Heart left ventricle (tissue), 13 donors: ENCODE data around the gene PABPC1L.

ENCODE experiments used
- POLR2A ChIP-seq, 2 donors: fragments of 450-650 bp; IDR thresholded peaks; one replicate each; pipeline ENCODE4 v1.6.1; 2017; ENCODE audit warnings: antibody characterized with exemption in 2 of 2, mild to moderate bottlenecking in 2 of 2, moderate library complexity in 2 of 2
- TF ChIP-seq, protein P1 (sequence below), 12 donors: fragments of 200-600 bp; sonication (generic) in 4 of 12; IDR thresholded peaks; one replicate each; pipeline versions ENCODE4 v1.5.0 to v1.8.0; 2018 to 2022; ENCODE audit warnings: antibody characterized with exemption in 12 of 12, mild to moderate bottlenecking in 5 of 12
- donor health status: ischemic (EF 13 %, LVEDD 7.1; RV severe dilation, severe dysfunction).
- donor health status: DM: no; HTN: yes; CAD: no.
- donor health status: DM: no; HTN: no; CAD: no.
- donor health status: ischemic (EF 25% LVEDD 6.9; RV normal size, moderate dysfunction).
- donor health status: ischemic (EF 25% LVEDD 5.7; RV mildly dilated, moderate dysfunction).
- donor health status: ischemic (EF 35%, LVEDD 5.7; RV mildly dilated, moderate dysfunction).
- donor health status: nonischemic (EF 11% LVEDD 7.7; RV severe dilation, severe dysfunction).
- donor health status: DM: yes; HTN: yes; CAD: no.
- donor health status: PGD.
- donor health status: ischemic (EF 29% LVEDD 5.4; RV normal size, mild dysfunction).
- donor health status: nonischemic (EF 23%, LVEDD 6.1; RV moderate dilation, normal function).

DNA sequence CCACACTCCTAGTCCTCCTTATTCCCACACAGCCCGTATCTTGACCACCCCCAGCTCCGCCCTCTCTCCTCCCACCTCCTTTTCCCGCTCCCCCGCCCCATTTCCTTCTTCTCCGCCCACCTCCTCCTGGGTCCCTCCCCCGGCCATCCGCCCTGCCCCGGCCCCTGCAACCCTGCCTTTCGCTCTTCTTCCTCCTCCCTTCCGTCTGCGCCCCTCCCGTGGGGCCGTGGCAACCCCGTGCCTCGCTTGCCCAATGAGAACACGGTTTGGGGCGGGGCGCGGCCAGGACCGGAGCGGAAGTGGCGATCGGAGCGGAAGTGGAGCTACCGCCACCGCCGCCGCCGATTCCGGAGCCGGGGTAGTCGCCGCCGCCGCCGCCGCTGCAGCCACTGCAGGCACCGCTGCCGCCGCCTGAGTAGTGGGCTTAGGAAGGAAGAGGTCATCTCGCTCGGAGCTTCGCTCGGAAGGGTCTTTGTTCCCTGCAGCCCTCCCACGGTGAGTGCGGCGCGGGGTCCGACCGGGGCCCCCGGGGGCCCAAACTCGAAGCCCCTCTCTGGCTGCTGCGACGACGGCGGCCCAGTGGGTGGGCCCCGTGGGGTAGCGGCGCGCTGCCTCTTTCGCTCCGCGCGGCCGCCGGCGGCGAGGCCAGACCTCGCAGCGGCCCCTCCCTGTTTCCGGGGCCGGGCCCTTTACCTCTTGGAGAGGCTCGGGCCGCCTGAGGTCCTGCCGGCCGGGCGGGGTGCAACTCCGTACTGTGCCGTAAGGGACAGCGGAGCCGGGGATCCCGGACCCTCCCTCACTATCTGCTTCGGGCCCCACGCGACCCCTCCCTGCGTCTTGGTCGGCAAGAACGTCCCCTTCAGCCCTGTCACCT, 24.2 kb upstream of the PABPC1L start, which contains the start of gene YWHAB:
- TF ChIP-seq, protein P1, sequence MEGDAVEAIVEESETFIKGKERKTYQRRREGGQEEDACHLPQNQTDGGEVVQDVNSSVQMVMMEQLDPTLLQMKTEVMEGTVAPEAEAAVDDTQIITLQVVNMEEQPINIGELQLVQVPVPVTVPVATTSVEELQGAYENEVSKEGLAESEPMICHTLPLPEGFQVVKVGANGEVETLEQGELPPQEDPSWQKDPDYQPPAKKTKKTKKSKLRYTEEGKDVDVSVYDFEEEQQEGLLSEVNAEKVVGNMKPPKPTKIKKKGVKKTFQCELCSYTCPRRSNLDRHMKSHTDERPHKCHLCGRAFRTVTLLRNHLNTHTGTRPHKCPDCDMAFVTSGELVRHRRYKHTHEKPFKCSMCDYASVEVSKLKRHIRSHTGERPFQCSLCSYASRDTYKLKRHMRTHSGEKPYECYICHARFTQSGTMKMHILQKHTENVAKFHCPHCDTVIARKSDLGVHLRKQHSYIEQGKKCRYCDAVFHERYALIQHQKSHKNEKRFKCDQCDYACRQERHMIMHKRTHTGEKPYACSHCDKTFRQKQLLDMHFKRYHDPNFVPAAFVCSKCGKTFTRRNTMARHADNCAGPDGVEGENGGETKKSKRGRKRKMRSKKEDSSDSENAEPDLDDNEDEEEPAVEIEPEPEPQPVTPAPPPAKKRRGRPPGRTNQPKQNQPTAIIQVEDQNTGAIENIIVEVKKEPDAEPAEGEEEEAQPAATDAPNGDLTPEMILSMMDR (IDR thresholded peaks at IDR 0.05) = peak in 3 of 12 donors; percentile 5 to 39 (median 28)
- peak; percentile 21 to 71 for TF ChIP-seq POLR2A (IDR thresholded peaks at IDR 0.05)
